H1 (cell line): Measurements from ENCODE around the gene TAPBPL. TPM values are rescaled to one million over a fixed set of nuclear protein-coding genes. Genes with fewer than 3 reads are reported as not detected.

Experiments
- CTCF ChIA-PET: fragments of 300-600 bp; sonication (Branson Sonifier 250); formaldehyde crosslinking; loops from one replicate; lab custom pipeline; 2021; ENCODE audit not compliant: partially characterized antibody; lab: Charles Lee
- POLR2A ChIA-PET: fragments of 300-600 bp; sonication (Branson Sonifier 250); formaldehyde crosslinking; loops from one replicate; lab custom pipeline; 2021; ENCODE audit warnings: inconsistent platforms; ENCODE audit not compliant: partially characterized antibody; lab: Charles Lee
- DNase-seq, 2 experiments: peaks; one replicate each; pipeline versions ENCODE4 v3.0.0 to v3.0.0-alpha.2; 2010 to 2022; ENCODE audit warnings: low spot score in 2 of 2, low read depth in 1 of 2, mixed read lengths in 1 of 2
- FAIRE-seq: peaks from 2 replicates; lab custom pipeline; 2011; peaks lifted over from hg19 to GRCh38; lab: Jason Lieb, UNC
- H2AFZ ChIP-seq: 2 replicates; pipeline ENCODE4 v1.8.1; 2012; ENCODE audit warnings: low read length, inconsistent platforms
- H2AK5ac ChIP-seq: 2 replicates; pipeline ENCODE4 v1.6.1; 2013; ENCODE audit warnings: low read depth, low read length
- H2BK120ac ChIP-seq: replicated peaks from 2 replicates; pipeline ENCODE3; 2013; ENCODE audit warnings: low read depth, low read length, inconsistent platforms
- H2BK12ac ChIP-seq: 2 replicates; pipeline ENCODE4 v1.6.1; 2013; ENCODE audit warnings: low read depth, low read length
- H2BK15ac ChIP-seq: 2 replicates; pipeline ENCODE4 v1.6.1; 2013; ENCODE audit warnings: low read length
- H2BK20ac ChIP-seq: 2 replicates; pipeline ENCODE4 v1.6.1; 2013; ENCODE audit warnings: low read length
- H2BK5ac ChIP-seq: 2 replicates; pipeline ENCODE4 v1.6.1; 2013; ENCODE audit warnings: low read depth, low read length
- H3K14ac ChIP-seq: 2 replicates; pipeline ENCODE4 v1.6.1; 2013; ENCODE audit warnings: inconsistent platforms; ENCODE audit not compliant: insufficient read length
- H3K18ac ChIP-seq: 2 replicates; pipeline ENCODE4 v1.6.1; 2013; ENCODE audit warnings: low read length; ENCODE audit errors: extremely low read depth
- H3K23ac ChIP-seq: 2 replicates; pipeline ENCODE4 v1.6.1; 2013; ENCODE audit warnings: inconsistent platforms; ENCODE audit not compliant: insufficient read length
- H3K23me2 ChIP-seq: 2 replicates; pipeline ENCODE4 v1.6.1; 2013; ENCODE audit warnings: low read depth, low read length
- H3K27ac ChIP-seq: 2 replicates; pipeline ENCODE4 v1.6.1; 2011; ENCODE audit warnings: low read depth, low read length, inconsistent platforms
- H3K27me3 ChIP-seq, 4 experiments: replicated peaks in 1 of 4; 1 replicate in 1 of 4; 2 replicates in 3 of 4; pipeline versions ENCODE4 v1.6.1 to v1.8.1; 2011 to 2013; ENCODE audit warnings: low read length in 3 of 4, mild to moderate bottlenecking in 3 of 4, inconsistent platforms in 2 of 4, mixed read lengths in 2 of 4, moderate library complexity in 1 of 4; ENCODE audit not compliant: control insufficient read depth in 3 of 4, insufficient read depth in 3 of 4; ENCODE audit errors: extremely low read depth in 1 of 4
- H3K36me3 ChIP-seq, 4 experiments: 2 replicates each; pipeline versions ENCODE4 v1.6.1 to v1.8.1; 2011 to 2013; ENCODE audit warnings: mild to moderate bottlenecking in 4 of 4, low read length in 3 of 4, moderate library complexity in 2 of 4, control low read depth in 1 of 4, inconsistent platforms in 1 of 4; ENCODE audit not compliant: insufficient read depth in 4 of 4, control insufficient read depth in 2 of 4
- H3K4ac ChIP-seq: replicated peaks from 2 replicates; pipeline ENCODE3; 2013; ENCODE audit warnings: low read length, low read depth, mixed read lengths, inconsistent platforms; ENCODE audit not compliant: insufficient read length
- H3K4me1 ChIP-seq, 4 experiments: replicated peaks in 1 of 4; 1 replicate in 1 of 4; 2 replicates in 3 of 4; pipeline versions ENCODE4 v1.6.1 to v1.8.1; 2011 to 2013; ENCODE audit warnings: low read length in 3 of 4, inconsistent platforms in 2 of 4, mixed read lengths in 1 of 4; ENCODE audit not compliant: insufficient read depth in 4 of 4, control insufficient read depth in 3 of 4
- H3K4me2 ChIP-seq, 2 experiments: 2 replicates each; pipeline versions ENCODE4 v1.6.1 to v1.8.1; 2011 to 2013; ENCODE audit warnings: low read depth in 2 of 2, low read length in 2 of 2, control low read depth in 1 of 2, inconsistent platforms in 1 of 2, mild to moderate bottlenecking in 1 of 2; ENCODE audit not compliant: insufficient read depth in 1 of 2
- H3K4me3 ChIP-seq, 4 experiments: fragments of 200-600, 300-600 bp in 1 of 4; sonication (generic), shearing (Covaris generic), sonication (Bioruptor Twin) in 1 of 4; 2 replicates each; pipeline versions ENCODE4 v1.5.1 to v1.8.1; 2011 to 2016; ENCODE audit warnings: low read length in 4 of 4, low read depth in 3 of 4, control low read depth in 2 of 4, inconsistent platforms in 2 of 4, mild to moderate bottlenecking in 2 of 4, mixed read lengths in 1 of 4, moderate library complexity in 1 of 4; ENCODE audit not compliant: insufficient read depth in 2 of 4; ENCODE audit errors: extremely low read depth in 1 of 4
- H3K56ac ChIP-seq: replicated peaks from 2 replicates; pipeline ENCODE3; 2013; ENCODE audit warnings: low read depth, mild to moderate bottlenecking, mixed read lengths, low read length, inconsistent platforms; ENCODE audit not compliant: insufficient read length
- H3K79me1 ChIP-seq: 2 replicates; pipeline ENCODE4 v1.6.1; 2013; ENCODE audit warnings: low read depth, low read length, control low read depth
- H3K79me2 ChIP-seq, 2 experiments: 2 replicates each; pipeline versions ENCODE4 v1.6.1 to v1.8.1; 2012 to 2013; ENCODE audit warnings: low read length in 2 of 2, mild to moderate bottlenecking in 2 of 2, inconsistent platforms in 1 of 2; ENCODE audit not compliant: insufficient read depth in 2 of 2, control insufficient read depth in 1 of 2
- H3K9ac ChIP-seq, 4 experiments: replicated peaks in 1 of 4; 1 replicate in 1 of 4; 2 replicates in 3 of 4; pipeline versions ENCODE4 v1.6.1 to v1.8.1; 2011 to 2013; ENCODE audit warnings: low read depth in 3 of 4, low read length in 3 of 4, control low read depth in 2 of 4, mild to moderate bottlenecking in 2 of 4, moderate library complexity in 2 of 4, inconsistent platforms in 1 of 4; ENCODE audit errors: extremely low read depth in 1 of 4
- H3K9me3 ChIP-seq, 2 experiments: 2 replicates each; pipeline versions ENCODE4 v1.6.1 to v1.8.1; 2012 to 2013; ENCODE audit warnings: mild to moderate bottlenecking in 2 of 2, moderate library complexity in 2 of 2, control low read depth in 1 of 2, inconsistent platforms in 1 of 2, low read depth in 1 of 2, low read length in 1 of 2, mixed read lengths in 1 of 2; ENCODE audit not compliant: insufficient read depth in 2 of 2
- H4K20me1 ChIP-seq, 2 experiments: replicated peaks in 1 of 2; 2 replicates each; pipeline versions ENCODE3 to v1.8.1; 2011 to 2013; ENCODE audit warnings: inconsistent platforms in 2 of 2, low read length in 2 of 2, mild to moderate bottlenecking in 1 of 2; ENCODE audit not compliant: insufficient read depth in 2 of 2, control insufficient read depth in 1 of 2
- H4K5ac ChIP-seq: 2 replicates; pipeline ENCODE4 v1.6.1; 2013; ENCODE audit warnings: low read length, low read depth, mixed read lengths, inconsistent platforms; ENCODE audit not compliant: insufficient read length
- H4K8ac ChIP-seq: 2 replicates; pipeline ENCODE4 v1.8.0; 2013; ENCODE audit warnings: mild to moderate bottlenecking, moderate library complexity, low read length, inconsistent platforms; ENCODE audit not compliant: insufficient read depth; ENCODE audit errors: extremely low read depth
- H4K91ac ChIP-seq: replicated peaks from 2 replicates; pipeline ENCODE3; 2013; ENCODE audit warnings: low read length, mixed read lengths, inconsistent platforms; ENCODE audit not compliant: insufficient read length
- ASH2L ChIP-seq: fragments of 200-600, 300-600 bp; sonication (generic); IDR thresholded peaks from one replicate; pipeline ENCODE4 v1.7.1; 2017; ENCODE audit warnings: low read length
- ATF3 ChIP-seq: IDR thresholded peaks from 2 replicates; pipeline ENCODE4 v1.6.1; 2011; ENCODE audit warnings: low read depth, mild to moderate bottlenecking, low read length; ENCODE audit not compliant: insufficient read depth
- BACH1 ChIP-seq: IDR thresholded peaks from 2 replicates; pipeline ENCODE4 v1.6.1; 2012; ENCODE audit warnings: low read length, improper control_type of control experiment
- NANOG ChIP-seq: IDR thresholded peaks from 2 replicates; pipeline ENCODE4 v1.6.1; 2011; ENCODE audit warnings: low read length, low read depth, mild to moderate bottlenecking, inconsistent platforms; ENCODE audit not compliant: insufficient read depth, poor library complexity, severe bottlenecking
- POLR2A ChIP-seq, 2 experiments: IDR thresholded peaks; 1 replicate in 1 of 2; 2 replicates in 1 of 2; pipeline ENCODE4 v1.6.1; 2011; ENCODE audit warnings: low read depth in 2 of 2, low read length in 2 of 2, mild to moderate bottlenecking in 2 of 2; ENCODE audit errors: control extremely low read depth in 1 of 2
- POU5F1 ChIP-seq: IDR thresholded peaks from 2 replicates; pipeline ENCODE4 v1.6.1; 2011; ENCODE audit warnings: low read depth, mild to moderate bottlenecking, low read length, moderate library complexity
- RAD21 ChIP-seq, 2 experiments: IDR thresholded peaks in 1 of 2; conservative IDR thresholded peaks in 1 of 2; 2 replicates each; pipeline ENCODE4 v1.6.1; 2011; ENCODE audit warnings: low read depth in 2 of 2, low read length in 2 of 2, improper control_type of control experiment in 1 of 2, inconsistent platforms in 1 of 2, mild to moderate bottlenecking in 1 of 2, moderate library complexity in 1 of 2
- RXRA ChIP-seq: IDR thresholded peaks from 2 replicates; pipeline ENCODE4 v1.6.1; 2011; ENCODE audit warnings: low read depth, mild to moderate bottlenecking, low read length, moderate library complexity; ENCODE audit not compliant: insufficient read depth
- SP1 ChIP-seq: IDR thresholded peaks from 2 replicates; pipeline ENCODE4 v1.6.1; 2011; ENCODE audit warnings: low read depth, low read length
- SRF ChIP-seq: IDR thresholded peaks from 2 replicates; pipeline ENCODE4 v1.6.1; 2011; ENCODE audit warnings: mild to moderate bottlenecking, low read depth, low read length, moderate library complexity
- TBP ChIP-seq: IDR thresholded peaks from 2 replicates; pipeline ENCODE4 v1.6.1; 2011; ENCODE audit warnings: low read depth, low read length, improper control_type of control experiment
- ZNF274 ChIP-seq: IDR thresholded peaks from 2 replicates; pipeline ENCODE4 v1.7.0; 2012; ENCODE audit warnings: low read length, borderline replicate concordance; ENCODE audit errors: extremely low read depth
- WGBS, 2 experiments: shearing (Covaris generic) in 1 of 2; methylation state at CpG; one replicate each; pipeline versions ENCODE4 v1.1.6 to v1.1.7; 2013 to 2015; ENCODE audit warnings: low lambda C conversion rate in 2 of 2, mixed read lengths in 2 of 2, inconsistent platforms in 1 of 2, low coverage in 1 of 2, missing lambda C conversion rate in 1 of 2; ENCODE audit not compliant: insufficient replicate concordance in 2 of 2, insufficient coverage in 1 of 2, insufficient read length in 1 of 2; ENCODE audit errors: extremely low coverage in 1 of 2, missing lambda C conversion rate in 1 of 2; 5-methylcytosine and 5-hydroxymethylcytosine counted together
- polyA plus RNA-seq, 7 experiments: library from polyadenylated mRNA; depleted of rRNA in 3 of 7; stranded (reverse) in 5 of 7; unstranded in 2 of 7; fragments of >200 nt in 5 of 7; fragments of 200-250 nt in 2 of 7; gene quantifications; 1 replicate in 5 of 7; 2 replicates in 1 of 7; 4 replicates in 1 of 7; pipeline versions ENCODE4 v1.2.1 to v1.2.3, GENCODE V29; 2011 to 2013; ENCODE audit warnings: missing spikeins in 2 of 7, mixed read lengths in 2 of 7
- total RNA-seq: library from RNA; stranded (reverse); fragmentation: NEBNext Ultra II Directional; extraction: Animal tissue kit (Norgen Biotek cat#: 25700); gene quantifications from 2 replicates; pipeline ENCODE4 v1.2.1, GENCODE V29; 2021

TAPBPL gene
- total and polyA plus RNA-seq, 2 of the 8 experiments (the other 6 are each of a cell fraction or from before 2014, with no cell fraction given) = 0.61 to 1.5 TPM

- Histone ChIP-seq H4K20me1 (peaks cover 0 to 4% of the 10 kb centered on the region in 2 experiments), H2BK12ac (no peak overlapping the region), H3K27me3 (no peaks in the 10 kb centered on the region), H4K5ac (no peak overlapping the region), H4K8ac (no peak overlapping the region), H3K18ac (no peak overlapping the region), H2BK120ac (no peak overlapping the region), H3K4ac (no peak overlapping the region), H3K36me3 (peaks cover 5 to 40% (median 26%) of the 10 kb centered on the region in 4 experiments), H2AK5ac (no peak overlapping the region), H3K27ac (no peak overlapping the region), H3K9ac (no peak overlapping the region), H3K56ac (no peak overlapping the region), H3K9me3 (no peaks in the 10 kb centered on the region), H3K14ac (no peak overlapping the region), H3K4me2 (no peak overlapping the region), H3K23me2 (no peaks in the 10 kb centered on the region), H2BK5ac (no peak overlapping the region), H3K79me2 (no peaks in the 10 kb centered on the region), H2BK20ac (no peak overlapping the region), H3K4me1 (no peaks in the 10 kb centered on the region), H3K23ac (no peak overlapping the region), H3K79me1 (no peaks in the 10 kb centered on the region), H3K4me3 (no peak overlapping the region), H4K91ac (no peak overlapping the region), H2AFZ (no peak overlapping the region), H2BK15ac (no peak overlapping the region)
- DNase-seq (no peak), FAIRE-seq (no peak)
- 91% methylated on average over 15 of the region's 15 CpGs; no CpG with 5 or more reads in 1 of the 2 experiments for WGBS, 2 experiments
- ChIA-PET POLR2A (interaction anchor here (0.6 to 8.8 kb wide), 13 partner anchors 9 to 135 kb away, joined by 3 to 78 read pairs (median 4); partner anchors contain the start of genes CD27, MRPL51, TAPBPL and VAMP1), CTCF (interaction anchor here (0.6 to 10.5 kb wide), 12 partner anchors 9 to 134 kb away, joined by 3 to 202 read pairs (median 4); partner anchors contain the start of genes CD27, TAPBPL and VAMP1)
- no peak for TF ChIP-seq ATF3
- TF ChIP-seq TBP = no peak
- no peak for TF ChIP-seq POU5F1
- TF ChIP-seq SRF = no peak
- TF ChIP-seq BACH1 = no peak
- no peak for TF ChIP-seq SP1
- no peak for TF ChIP-seq RXRA
- no peak for TF ChIP-seq ZNF274
- no peak for TF ChIP-seq RAD21 (IDR thresholded peaks at IDR 0.05 in 1 of 2, conservative IDR thresholded peaks at IDR 0.05 in 1 of 2; ENCODE audit: low read depth in 2 of 2, low read length in 2 of 2)
- TF ChIP-seq NANOG = no peak
- no peak for TF ChIP-seq ASH2L
- no peak for TF ChIP-seq POLR2A (IDR thresholded peaks at IDR 0.05; ENCODE audit: control extremely low read depth in 1 of 2, low read depth in 2 of 2, low read length in 2 of 2)
These were observed 9.8 kb downstream of the TAPBPL start for GRCh38 chr12:6461401-6462233.
